Neural cell (in vitro differentiated cells): Measurements from ENCODE around the gene CIRBP. TPM values are rescaled to one million over a fixed set of nuclear protein-coding genes. Genes with fewer than 3 reads are reported as not detected.

Experiments
- H2AFZ ChIP-seq: fragments of 200-600, 300-800 bp; sonication (generic), shearing (Covaris generic); 2 replicates; pipeline ENCODE4 v1.6.0; 2014; ENCODE audit warnings: low read depth, mild to moderate bottlenecking, antibody characterized with exemption, low read length, moderate library complexity
- H3F3A ChIP-seq: fragments of 200-600 bp; shearing (Covaris generic); 2 replicates; pipeline ENCODE4 v1.6.1; 2016; ENCODE audit warnings: mild to moderate bottlenecking, moderate library complexity, mixed read lengths, antibody characterized with exemption, low read length; ENCODE audit not compliant: insufficient read depth, poor library complexity, severe bottlenecking
- H3K27ac ChIP-seq: fragments of 200-600, 300-800 bp; sonication (generic), shearing (Covaris generic); 2 replicates; pipeline ENCODE4 v1.5.1; 2014; ENCODE audit warnings: mild to moderate bottlenecking, low read length, moderate library complexity
- H3K27me3 ChIP-seq: fragments of 300-800, 200-600 bp; sonication (generic), shearing (Covaris generic); 2 replicates; pipeline ENCODE4 v1.6.0; 2014; ENCODE audit warnings: mild to moderate bottlenecking, low read depth, low read length, moderate library complexity; ENCODE audit not compliant: insufficient read depth
- H3K36me3 ChIP-seq: fragments of 300-800, 200-600 bp; sonication (generic), shearing (Covaris generic); 2 replicates; pipeline ENCODE4 v1.5.1; 2014; ENCODE audit warnings: mild to moderate bottlenecking, antibody characterized with exemption, low read length, moderate library complexity; ENCODE audit not compliant: insufficient read depth
- H3K4me2 ChIP-seq: fragments of 300-800, 200-600 bp; sonication (generic), shearing (Covaris generic); 2 replicates; pipeline ENCODE4 v1.6.0; 2014; ENCODE audit warnings: mild to moderate bottlenecking, low read length
- H3K4me3 ChIP-seq: fragments of 300-800, 200-600 bp; sonication (generic), shearing (Covaris generic); 2 replicates; pipeline ENCODE4 v1.5.1; 2014; ENCODE audit warnings: mild to moderate bottlenecking, low read length, moderate library complexity
- H3K79me2 ChIP-seq: fragments of 200-600 bp; shearing (Covaris generic); replicated peaks from 2 replicates; pipeline ENCODE4 v1.6.0; 2014; ENCODE audit warnings: mild to moderate bottlenecking, low read length, moderate library complexity; ENCODE audit not compliant: insufficient read depth
- H3K9ac ChIP-seq: fragments of 300-800, 200-600 bp; sonication (generic), shearing (Covaris generic); 2 replicates; pipeline ENCODE4 v1.6.1; 2016; ENCODE audit warnings: mild to moderate bottlenecking, low read length, mixed read lengths
- H3K9me2 ChIP-seq: fragments of 200-600 bp; shearing (Covaris generic); 2 replicates; pipeline ENCODE4 v1.6.1; 2016; ENCODE audit warnings: mild to moderate bottlenecking, low read length, mixed read lengths; ENCODE audit not compliant: insufficient read depth
- H3K9me3 ChIP-seq: fragments of 200-600, 300-800 bp; sonication (generic), shearing (Covaris generic); 2 replicates; pipeline ENCODE4 v1.6.1; 2016; ENCODE audit warnings: mild to moderate bottlenecking, mixed run types, low read length, moderate library complexity, mixed read lengths
- H4K20me1 ChIP-seq: fragments of 200-600 bp; shearing (Covaris generic); 2 replicates; pipeline ENCODE4 v1.6.1; 2016; ENCODE audit warnings: mild to moderate bottlenecking, mixed run types; ENCODE audit not compliant: insufficient read depth
- CTCF ChIP-seq: fragments of 450-650 bp; IDR thresholded peaks from 2 replicates; pipeline ENCODE4 v1.5.1; 2014; ENCODE audit warnings: antibody characterized with exemption, mild to moderate bottlenecking, moderate library complexity; ENCODE audit not compliant: poor library complexity, severe bottlenecking
- EP300 ChIP-seq: fragments of 450-650 bp; conservative IDR thresholded peaks from 2 replicates; pipeline ENCODE4 v1.6.1; 2014; ENCODE audit warnings: antibody characterized with exemption, mild to moderate bottlenecking, moderate library complexity; ENCODE audit not compliant: poor library complexity, severe bottlenecking
- EZH2 ChIP-seq: fragments of 200-600, 300-800 bp; shearing (Covaris generic), sonication (generic); IDR thresholded peaks from 2 replicates; pipeline ENCODE4 v1.6.1; 2014; ENCODE audit warnings: antibody characterized with exemption, low read length, borderline replicate concordance, mild to moderate bottlenecking; ENCODE audit not compliant: insufficient read depth, poor library complexity, severe bottlenecking
- MXI1 ChIP-seq: fragments of 450-650 bp; conservative IDR thresholded peaks from 2 replicates; pipeline ENCODE4 v1.6.1; 2014; ENCODE audit warnings: antibody characterized with exemption, mild to moderate bottlenecking; ENCODE audit not compliant: poor library complexity, severe bottlenecking
- POLR2AphosphoS5 ChIP-seq: IDR thresholded peaks from 2 replicates; pipeline ENCODE4 v1.6.1; 2012
- RAD21 ChIP-seq: fragments of 450-650 bp; conservative IDR thresholded peaks from 2 replicates; pipeline ENCODE4 v1.6.1; 2014; ENCODE audit warnings: antibody characterized with exemption, mild to moderate bottlenecking, moderate library complexity
- SMC3 ChIP-seq: fragments of 450-650 bp; conservative IDR thresholded peaks from 2 replicates; pipeline ENCODE4 v1.6.1; 2014; ENCODE audit warnings: antibody characterized with exemption, mild to moderate bottlenecking, moderate library complexity; ENCODE audit not compliant: poor library complexity
- TAF1 ChIP-seq: IDR thresholded peaks from 2 replicates; pipeline ENCODE4 v1.6.1; 2012; ENCODE audit warnings: low read depth
- polyA plus RNA-seq: library from polyadenylated mRNA; depleted of rRNA; stranded (reverse); fragments of >200 nt; gene quantifications from 2 replicates; pipeline ENCODE4 v1.2.3, GENCODE V29; 2014
- TF ChIP-seq, protein P1 (sequence below): IDR thresholded peaks from 2 replicates; pipeline ENCODE4 v1.6.1; 2012; ENCODE audit warnings: borderline replicate concordance

The CIRBP gene
- polyA plus RNA-seq, 1 donor from 2014 or later, result 1,663 TPM

DNA sequence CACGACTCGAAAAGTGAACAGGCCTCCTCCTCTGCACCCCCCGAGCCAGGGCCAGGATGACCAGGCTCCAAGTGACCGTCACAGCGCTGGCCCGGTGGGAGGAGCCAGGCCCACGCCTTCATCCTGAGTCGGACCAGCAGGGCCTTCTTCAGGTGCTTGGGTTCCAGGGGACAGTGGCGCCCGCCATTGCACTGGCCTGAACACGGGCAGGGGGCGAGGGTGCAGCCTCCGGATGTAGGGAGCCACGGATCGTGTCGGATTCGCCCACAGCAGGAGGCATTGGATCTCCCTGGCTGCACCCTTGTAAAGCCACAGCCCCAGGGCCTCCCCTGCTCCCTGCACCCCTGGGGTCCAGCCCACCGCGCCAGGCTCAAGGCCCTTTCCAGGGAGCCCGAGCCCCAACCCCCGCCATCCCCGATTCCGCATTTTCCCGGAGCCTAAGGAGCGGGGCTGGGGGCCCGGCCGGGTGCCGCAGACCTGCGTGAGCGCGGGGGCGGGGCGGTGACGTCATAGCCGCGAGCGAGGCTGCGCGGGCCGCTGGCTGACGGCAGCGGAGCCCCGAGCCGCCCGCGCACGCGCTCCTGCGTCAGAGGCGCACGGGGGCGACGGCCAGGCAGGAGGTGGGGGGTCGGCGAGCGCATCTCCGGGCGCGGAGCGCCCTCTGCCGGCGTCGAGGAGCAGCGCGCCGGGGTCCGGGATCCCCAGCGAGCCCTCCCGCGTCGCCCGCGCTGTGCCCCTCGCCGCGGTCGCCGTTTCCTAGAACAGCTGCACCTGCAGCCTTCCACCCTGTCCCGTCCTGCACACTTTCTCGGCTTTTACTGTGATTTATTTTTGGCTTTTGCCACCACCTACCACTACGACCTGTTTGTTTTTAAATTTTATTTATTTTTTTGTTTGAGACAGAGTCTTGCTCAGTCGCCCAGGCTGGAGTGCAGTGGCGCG, 29.1 kb upstream of the CIRBP start:
- peaks cover 4% of the 10 kb centered on the region for H3F3A ChIP-seq
- peak overlapping the region; percentile 92 for H3K9ac ChIP-seq
- H3K9me2 ChIP-seq, result no peaks in the 10 kb centered on the region
- H3K79me2 ChIP-seq, result peaks cover 13% of the 10 kb centered on the region
- no peak overlapping the region for H2AFZ ChIP-seq
- no peaks in the 10 kb centered on the region for H4K20me1 ChIP-seq
- H3K9me3 ChIP-seq, result no peaks in the 10 kb centered on the region
- H3K36me3 ChIP-seq, result no peaks in the 10 kb centered on the region
- H3K4me2 ChIP-seq, result peak overlapping the region; percentile 82
- TF ChIP-seq MXI1 (peak; percentile 63), EP300 (peak; percentile 87), EZH2 (no peak), POLR2AphosphoS5 (peak; percentile 76), CTCF (peak; percentile 99), RAD21 (peak; percentile 93), SMC3 (peak; percentile 82), TAF1 (no peak)
- TF ChIP-seq, protein P1, sequence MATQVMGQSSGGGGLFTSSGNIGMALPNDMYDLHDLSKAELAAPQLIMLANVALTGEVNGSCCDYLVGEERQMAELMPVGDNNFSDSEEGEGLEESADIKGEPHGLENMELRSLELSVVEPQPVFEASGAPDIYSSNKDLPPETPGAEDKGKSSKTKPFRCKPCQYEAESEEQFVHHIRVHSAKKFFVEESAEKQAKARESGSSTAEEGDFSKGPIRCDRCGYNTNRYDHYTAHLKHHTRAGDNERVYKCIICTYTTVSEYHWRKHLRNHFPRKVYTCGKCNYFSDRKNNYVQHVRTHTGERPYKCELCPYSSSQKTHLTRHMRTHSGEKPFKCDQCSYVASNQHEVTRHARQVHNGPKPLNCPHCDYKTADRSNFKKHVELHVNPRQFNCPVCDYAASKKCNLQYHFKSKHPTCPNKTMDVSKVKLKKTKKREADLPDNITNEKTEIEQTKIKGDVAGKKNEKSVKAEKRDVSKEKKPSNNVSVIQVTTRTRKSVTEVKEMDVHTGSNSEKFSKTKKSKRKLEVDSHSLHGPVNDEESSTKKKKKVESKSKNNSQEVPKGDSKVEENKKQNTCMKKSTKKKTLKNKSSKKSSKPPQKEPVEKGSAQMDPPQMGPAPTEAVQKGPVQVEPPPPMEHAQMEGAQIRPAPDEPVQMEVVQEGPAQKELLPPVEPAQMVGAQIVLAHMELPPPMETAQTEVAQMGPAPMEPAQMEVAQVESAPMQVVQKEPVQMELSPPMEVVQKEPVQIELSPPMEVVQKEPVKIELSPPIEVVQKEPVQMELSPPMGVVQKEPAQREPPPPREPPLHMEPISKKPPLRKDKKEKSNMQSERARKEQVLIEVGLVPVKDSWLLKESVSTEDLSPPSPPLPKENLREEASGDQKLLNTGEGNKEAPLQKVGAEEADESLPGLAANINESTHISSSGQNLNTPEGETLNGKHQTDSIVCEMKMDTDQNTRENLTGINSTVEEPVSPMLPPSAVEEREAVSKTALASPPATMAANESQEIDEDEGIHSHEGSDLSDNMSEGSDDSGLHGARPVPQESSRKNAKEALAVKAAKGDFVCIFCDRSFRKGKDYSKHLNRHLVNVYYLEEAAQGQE, result no peak
- H3K4me3 ChIP-seq, result peak overlapping the region; percentile 69
- peak overlapping the region; percentile 94 for H3K27ac ChIP-seq
- no peaks in the 10 kb centered on the region for H3K27me3 ChIP-seq

GRCh38 chr19:1240925-1241324, 28.2 kb upstream of the CIRBP start:
- Histone ChIP-seq H3K27me3 (no peaks in the 10 kb centered on the region), H3K36me3 (no peaks in the 10 kb centered on the region), H3K4me3 (peak overlapping the region; percentile 88), H4K20me1 (no peaks in the 10 kb centered on the region), H3K79me2 (peaks cover 6% of the 10 kb centered on the region), H3K9me2 (no peaks in the 10 kb centered on the region), H3F3A (peaks cover 4% of the 10 kb centered on the region), H3K9ac (peak overlapping the region; percentile 82), H2AFZ (peak overlapping the region; percentile 14), H3K9me3 (no peaks in the 10 kb centered on the region), H3K4me2 (peak overlapping the region; percentile 80), H3K27ac (peak overlapping the region; percentile 73)
- TF ChIP-seq MXI1 (no peak), RAD21 (no peak), EZH2 (no peak), TAF1 (no peak), SMC3 (no peak), EP300 (no peak), CTCF (no peak), POLR2AphosphoS5 (no peak)
- TF ChIP-seq, protein P1, result no peak
